HepG2 (cell line): ENCODE measurements around the gene ACAP1. TPM values are rescaled to one million over a fixed set of nuclear protein-coding genes. Genes with fewer than 3 reads are reported as not detected.

Source experiments
- ATAC-seq: fragments of 200-7000 bp; cut with Tn5 transposase; 3 replicates; pipeline ENCODE4 v1.9.1; 2020; ENCODE audit warnings: mild to moderate bottlenecking, moderate library complexity
- BruUV-seq: library from RNA; stranded (reverse); fragments of 400-500 nt; replicated peaks from 2 replicates; lab custom pipeline; 2021; lab: Mats Ljungman, UMichigan
- CTCF ChIA-PET: fragments of 300-600 bp; formaldehyde crosslinking; extraction: SDS; loops from one replicate; lab custom pipeline; 2021; ENCODE audit warnings: low total read pairs, inconsistent platforms, low intra/inter-chr PET ratio; lab: Yijun Ruan, JAX
- POLR2A ChIA-PET: fragments of 350-600 bp; sonication (Branson Sonifier 250); formaldehyde crosslinking; loops from one replicate; lab custom pipeline; 2020; ENCODE audit warnings: antibody characterized with exemption, inconsistent platforms; lab: Yijun Ruan, JAX
- DNase-seq: peaks from one replicate; pipeline ENCODE4 v3.0.0-alpha.2; 2015; ENCODE audit warnings: low spot score
- FAIRE-seq: peaks from 3 replicates; lab custom pipeline; 2011; peaks lifted over from hg19 to GRCh38; lab: Jason Lieb, UNC
- H2AFZ ChIP-seq: one replicate; pipeline ENCODE4 v1.6.1; 2011; ENCODE audit warnings: low read length, inconsistent platforms
- H3K27ac ChIP-seq: fragments of 300-600 bp; 3 replicates; pipeline ENCODE4 v1.8.0; 2011; ENCODE audit warnings: mixed run types, mild to moderate bottlenecking, mixed read lengths, low read length, inconsistent platforms; ENCODE audit not compliant: insufficient read depth; ENCODE audit errors: extremely low read length
- H3K27me3 ChIP-seq, 2 experiments: fragments of 200-600 bp in 1 of 2; 2 replicates in 1 of 2; 3 replicates in 1 of 2; pipeline versions ENCODE4 v1.6.0 to v1.8.0; 2011; ENCODE audit warnings: low read length in 2 of 2, mild to moderate bottlenecking in 2 of 2, moderate library complexity in 2 of 2, inconsistent platforms in 1 of 2; ENCODE audit not compliant: insufficient read depth in 2 of 2, control insufficient read depth in 1 of 2
- H3K36me3 ChIP-seq, 2 experiments: fragments of 200-600 bp in 1 of 2; replicated peaks in 1 of 2; 2 replicates in 1 of 2; 3 replicates in 1 of 2; pipeline versions ENCODE4 v1.5.1 to v1.8.0; 2011; ENCODE audit warnings: low read length in 2 of 2, inconsistent platforms in 1 of 2; ENCODE audit not compliant: insufficient read depth in 2 of 2, control insufficient read depth in 1 of 2
- H3K4me1 ChIP-seq: 2 replicates; pipeline ENCODE4 v1.5.1; 2012; ENCODE audit warnings: low read length, inconsistent platforms; ENCODE audit not compliant: insufficient read depth
- H3K4me2 ChIP-seq: 2 replicates; pipeline ENCODE4 v1.6.0; 2011; ENCODE audit warnings: low read depth, low read length, inconsistent platforms
- H3K4me3 ChIP-seq, 3 experiments: fragments of 200-600 bp in 1 of 3; sonication (generic), shearing (Covaris generic) in 1 of 3; replicated peaks in 1 of 3; 2 replicates each; pipeline ENCODE4 v1.5.1; 2011 to 2016; ENCODE audit warnings: low read length in 3 of 3, inconsistent platforms in 2 of 3, low read depth in 2 of 3, mild to moderate bottlenecking in 2 of 3, control low read depth in 1 of 3, mixed read lengths in 1 of 3; ENCODE audit not compliant: insufficient read depth in 1 of 3
- H3K79me2 ChIP-seq: one replicate; pipeline ENCODE4 v1.6.1; 2011; ENCODE audit warnings: low read length, inconsistent platforms; ENCODE audit not compliant: insufficient read depth
- H3K9ac ChIP-seq: 2 replicates; pipeline ENCODE4 v1.6.0; 2011; ENCODE audit warnings: mild to moderate bottlenecking, low read depth, low read length, inconsistent platforms; ENCODE audit not compliant: insufficient read depth
- H3K9me3 ChIP-seq: 2 replicates; pipeline ENCODE4 v1.5.1; 2012; ENCODE audit warnings: mild to moderate bottlenecking, low read length
- H4K20me1 ChIP-seq: 2 replicates; pipeline ENCODE4 v1.6.0; 2011; ENCODE audit warnings: inconsistent platforms, mild to moderate bottlenecking, low read length, moderate library complexity; ENCODE audit not compliant: insufficient read depth
- CAMTA2 ChIP-seq: sonication (generic); formaldehyde crosslinking; IDR thresholded peaks from 2 replicates; pipeline ENCODE4 v1.4.0; 2020; ENCODE audit warnings: mild to moderate bottlenecking, missing genetic modification reagents, borderline replicate concordance
- FOXO1 ChIP-seq: sonication (generic); formaldehyde crosslinking; IDR thresholded peaks from 2 replicates; pipeline ENCODE4 v1.4.0; 2020; ENCODE audit warnings: missing genetic modification reagents
- KDM3A ChIP-seq: IDR thresholded peaks from 2 replicates; pipeline ENCODE4 v1.6.1; 2018; ENCODE audit warnings: low read depth, missing compliant biosample characterization
- MXD4 ChIP-seq: IDR thresholded peaks from 2 replicates; pipeline ENCODE4 v1.6.1; 2016; ENCODE audit warnings: mild to moderate bottlenecking, missing biosample characterization, missing genetic modification reagents
- NRL ChIP-seq: sonication (generic); formaldehyde crosslinking; IDR thresholded peaks from 2 replicates; pipeline ENCODE4 v1.5.0; 2020; ENCODE audit warnings: missing genetic modification reagents, mild to moderate bottlenecking, moderate library complexity, borderline replicate concordance
- PCBP1 ChIP-seq: fragments of 200-400 bp; formaldehyde crosslinking; IDR thresholded peaks from 2 replicates; pipeline ENCODE4 v1.6.1; 2017; ENCODE audit warnings: mild to moderate bottlenecking, low read depth, low read length, borderline replicate concordance
- PCBP2 ChIP-seq: fragments of 200-400 bp; formaldehyde crosslinking; optimal IDR thresholded peaks from 2 replicates; pipeline ENCODE3; 2018; ENCODE audit warnings: low read length, low read depth; ENCODE audit not compliant: poor library complexity, severe bottlenecking
- YY1 ChIP-seq: IDR thresholded peaks from 2 replicates; pipeline ENCODE4 v1.6.1; 2011; ENCODE audit warnings: low read length, low read depth, moderate library complexity, mild to moderate bottlenecking; ENCODE audit not compliant: insufficient read depth, insufficient replicate concordance
- ZKSCAN1 ChIP-seq: fragments of 150-350 bp; IDR thresholded peaks from 2 replicates; pipeline ENCODE4 v1.6.1; 2014; ENCODE audit warnings: low read length
- ZNF17 ChIP-seq: sonication (generic); formaldehyde crosslinking; IDR thresholded peaks from 2 replicates; pipeline ENCODE4 v1.5.0; 2020; ENCODE audit warnings: mild to moderate bottlenecking, missing genetic modification reagents
- ZNF205 ChIP-seq: IDR thresholded peaks from 2 replicates; pipeline ENCODE4 v1.6.1; 2018; ENCODE audit warnings: missing biosample characterization, missing genetic modification reagents
- ZNF557 ChIP-seq: sonication (generic); formaldehyde crosslinking; IDR thresholded peaks from 2 replicates; pipeline ENCODE4 v1.4.0; 2020; ENCODE audit warnings: missing genetic modification reagents
- ZSCAN22 ChIP-seq: sonication (generic); formaldehyde crosslinking; IDR thresholded peaks from 2 replicates; pipeline ENCODE4 v1.4.0; 2020; ENCODE audit warnings: mild to moderate bottlenecking, missing genetic modification reagents
- WGBS: methylation state at CpG from one replicate; pipeline ENCODE4 v1.1.6; 2017; ENCODE audit warnings: low lambda C conversion rate; 5-methylcytosine and 5-hydroxymethylcytosine counted together
- in situ Hi-C: cut with HindIII; loops from 2 replicates; pipeline ENCODE4 v1.10.0; 2017; ENCODE audit warnings: low pct_unique_long_range_greater_than_20kb; ENCODE audit not compliant: extremely low pct_ligation_motif_present
- intact Hi-C: fragments of 100-400 bp; cut with micrococcal nuclease; formaldehyde crosslinking; loops from one replicate; pipeline ENCODE4 v1.10.0; 2022; ENCODE audit not compliant: unreplicated experiment
- polyA plus RNA-seq, 8 experiments: library from polyadenylated mRNA; depleted of rRNA in 3 of 8; stranded (reverse) in 7 of 8; unstranded in 1 of 8; fragments of >200 nt; fragmentation: Illumina TruSeq in 4 of 8; extraction: Trizol in 4 of 8; gene quantifications; 2 replicates each; pipeline versions ENCODE4 v1.2.1 to v1.2.3, GENCODE V29; 2011 to 2016; ENCODE audit warnings: low read depth in 4 of 8, missing spikeins in 1 of 8, mixed read lengths in 1 of 8; ENCODE audit not compliant: insufficient read depth in 1 of 8
- total RNA-seq, 5 experiments: library from RNA; depleted of rRNA; stranded (reverse); fragments of >200 nt; fragmentation: Illumina TruSeq; extraction: Trizol; gene quantifications; 2 replicates each; pipeline ENCODE4 v1.2.3, GENCODE V29; 2016; ENCODE audit warnings: low read depth in 1 of 5
- TF ChIP-seq, protein P1 (sequence below): sonication (generic); formaldehyde crosslinking; IDR thresholded peaks from 2 replicates; pipeline ENCODE4 v1.8.0; 2023; ENCODE audit warnings: mild to moderate bottlenecking, missing genetic modification reagents
- TF ChIP-seq, protein P2 (sequence below): IDR thresholded peaks from 2 replicates; pipeline ENCODE4 v1.6.1; 2018; ENCODE audit warnings: missing genetic modification reagents

Gene ACAP1
- total and polyA plus RNA-seq, 2 of the 13 experiments (the other 11 are each of a cell fraction or from before 2014, with no cell fraction given): 1.3 to 2.5 TPM

DNA sequence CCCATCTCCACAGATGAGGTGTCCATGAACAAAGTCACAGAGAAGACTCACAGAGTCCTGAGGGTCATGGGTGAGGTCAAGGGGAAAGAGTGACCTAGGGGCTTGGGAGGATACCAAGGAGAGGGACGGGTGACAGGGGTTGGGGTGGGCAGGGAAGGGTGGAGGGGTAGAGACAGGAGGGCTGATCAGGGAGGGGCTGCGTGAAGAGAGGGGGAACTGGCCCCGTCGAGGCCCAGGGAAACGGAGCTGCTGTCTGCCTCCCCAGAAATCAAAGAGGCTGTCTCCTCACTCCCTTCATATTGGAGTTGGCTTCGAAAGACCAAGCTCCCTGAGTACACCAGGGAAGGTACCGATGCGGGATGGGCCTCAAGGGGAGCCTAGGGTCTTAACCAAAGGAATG is 19.2 kb downstream of the ACAP1 start:
- no TSS peak for BruUV-seq
- no peak overlapping the region for H3K4me2 ChIP-seq
- H3K27ac ChIP-seq: no peak overlapping the region
- DNase-seq (no peak), ATAC-seq (no peak), FAIRE-seq (no peak)
- no peaks in the 10 kb centered on the region for H4K20me1 ChIP-seq
- TF ChIP-seq, protein P1, sequence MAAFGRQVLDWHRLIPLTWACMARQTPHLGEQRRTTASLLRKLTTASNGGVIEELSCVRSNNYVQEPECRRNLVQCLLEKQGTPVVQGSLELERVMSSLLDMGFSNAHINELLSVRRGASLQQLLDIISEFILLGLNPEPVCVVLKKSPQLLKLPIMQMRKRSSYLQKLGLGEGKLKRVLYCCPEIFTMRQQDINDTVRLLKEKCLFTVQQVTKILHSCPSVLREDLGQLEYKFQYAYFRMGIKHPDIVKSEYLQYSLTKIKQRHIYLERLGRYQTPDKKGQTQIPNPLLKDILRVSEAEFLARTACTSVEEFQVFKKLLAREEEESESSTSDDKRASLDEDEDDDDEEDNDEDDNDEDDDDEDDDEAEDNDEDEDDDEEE: 0 out of 2 replicates have a peak, but pooled peaks have one; percentile 21
- TF ChIP-seq ZSCAN22 (CRISPR knock-in tag): no peak
- no peak for TF ChIP-seq ZNF17 (CRISPR knock-in tag)
- peak; percentile 79 for TF ChIP-seq PCBP2
- TF ChIP-seq PCBP1: peak; percentile 14; the same call in 1 of the 2 replicates
- peaks cover 0 to 11% of the 10 kb centered on the region in 2 experiments; a peak in 2 of 5 replicates for H3K27me3 ChIP-seq
- peaks cover 26% of the 10 kb centered on the region for H3K4me1 ChIP-seq
- in situ Hi-C loops: loop anchor here (5.0 kb wide), 1 partner anchor 82 kb away; the partner anchor contains the start of genes FGF11 and TMEM102
- intact Hi-C loops: loop anchor here (5.0 to 10.0 kb wide), 4 partner anchors 47 to 209 kb away; partner anchors contain the start of genes POLR2A, SENP3, SLC35G6 and TMEM256
- H3K4me3 ChIP-seq: no peak overlapping the region
- no peaks in the 10 kb centered on the region for H3K9me3 ChIP-seq
- WGBS: 59% methylated on average over 8 of the region's 8 CpGs
- H3K9ac ChIP-seq: no peak overlapping the region
- ChIA-PET CTCF (interaction anchor here (0.9 to 2.0 kb wide), 3 partner anchors 44 to 204 kb away, joined by 3 to 11 read pairs (median 5); no protein-coding TSS in a partner anchor), POLR2A (interaction anchor here (1.0 to 7.0 kb wide), 6 partner anchors 26 to 229 kb away, joined by 3 to 44 read pairs (median 4); partner anchors contain the start of genes CHRNB1, MPDU1, NEURL4 and POLR2A)
- no peak overlapping the region for H2AFZ ChIP-seq
- no peaks in the 10 kb centered on the region for H3K79me2 ChIP-seq
- H3K36me3 ChIP-seq: no peaks in the 10 kb centered on the region

DNA sequence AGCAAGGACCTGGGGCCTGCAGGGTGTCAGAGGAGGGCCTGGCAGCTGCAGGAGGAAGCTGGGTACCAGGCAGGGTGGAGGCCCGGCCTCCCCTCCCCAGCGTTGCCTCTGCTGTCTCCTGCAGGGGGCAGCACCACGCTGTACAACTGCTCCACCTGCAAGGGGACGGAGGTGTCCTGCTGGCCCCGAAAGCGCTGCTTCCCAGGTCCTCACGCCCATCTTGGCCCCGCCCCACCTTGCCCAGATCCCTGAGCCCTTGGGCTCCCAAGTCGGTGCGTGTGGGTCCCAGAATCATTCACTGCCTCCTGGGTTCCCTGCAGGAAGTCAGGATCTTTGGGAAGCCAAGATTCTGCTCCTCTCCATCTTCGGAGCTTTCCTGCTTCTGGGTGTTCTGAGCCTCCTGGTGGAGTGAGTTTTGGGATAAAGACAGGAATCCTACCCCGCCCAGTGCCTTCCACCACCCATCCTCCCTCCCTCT is 19.8 kb downstream of the ACAP1 start:
- no peak overlapping the region; the same call in 1 of the 2 replicates for H3K4me2 ChIP-seq
- 13% methylated on average over 7 of the region's 12 CpGs for WGBS
- H3K36me3 ChIP-seq: no peaks in the 10 kb centered on the region
- peak; percentile 71 for FAIRE-seq
- H3K27me3 ChIP-seq: peaks cover 0 to 11% of the 10 kb centered on the region in 2 experiments; a peak in 2 of 5 replicates
- no peak overlapping the region for H3K4me3 ChIP-seq
- intact Hi-C loops (loop anchor here (5.0 to 10.0 kb wide), 4 partner anchors 46 to 209 kb away; partner anchors contain the start of genes POLR2A, SENP3, SLC35G6 and TMEM256), in situ Hi-C loops (loop anchor here (5.0 kb wide), 1 partner anchor 81 kb away; the partner anchor contains the start of genes FGF11 and TMEM102)
- peaks cover 26% of the 10 kb centered on the region for H3K4me1 ChIP-seq
- peak; percentile 51 for ATAC-seq
- H3K79me2 ChIP-seq: no peaks in the 10 kb centered on the region
- BruUV-seq: no TSS peak
- no peak overlapping the region for H3K27ac ChIP-seq
- no peak for DNase-seq
- no peak overlapping the region for H2AFZ ChIP-seq
- CTCF ChIA-PET: interaction anchor here (0.7 to 2.0 kb wide), 4 partner anchors 44 to 204 kb away, joined by 3 to 11 read pairs (median 4); partner anchors contain the start of gene CHRNB1
- H4K20me1 ChIP-seq: no peaks in the 10 kb centered on the region
- H3K9me3 ChIP-seq: no peaks in the 10 kb centered on the region
- POLR2A ChIA-PET: interaction anchor here (0.9 to 7.0 kb wide), 7 partner anchors 27 to 228 kb away, joined by 3 to 44 read pairs (median 4); partner anchors contain the start of genes CHRNB1, MPDU1, NEURL4 and POLR2A
- no peak overlapping the region for H3K9ac ChIP-seq
- peak; percentile 77; the same call in 1 of the 2 replicates for TF ChIP-seq PCBP1
- TF ChIP-seq ZNF557 (CRISPR knock-in tag): no peak
- peak; percentile 78; the same call in 1 of the 2 replicates for TF ChIP-seq ZNF205
- 0 out of 2 replicates have a peak, but pooled peaks have one; percentile 41 for TF ChIP-seq KDM3A (CRISPR knock-in tag)
- no peak for TF ChIP-seq CAMTA2 (CRISPR knock-in tag)
- TF ChIP-seq, protein P2, sequence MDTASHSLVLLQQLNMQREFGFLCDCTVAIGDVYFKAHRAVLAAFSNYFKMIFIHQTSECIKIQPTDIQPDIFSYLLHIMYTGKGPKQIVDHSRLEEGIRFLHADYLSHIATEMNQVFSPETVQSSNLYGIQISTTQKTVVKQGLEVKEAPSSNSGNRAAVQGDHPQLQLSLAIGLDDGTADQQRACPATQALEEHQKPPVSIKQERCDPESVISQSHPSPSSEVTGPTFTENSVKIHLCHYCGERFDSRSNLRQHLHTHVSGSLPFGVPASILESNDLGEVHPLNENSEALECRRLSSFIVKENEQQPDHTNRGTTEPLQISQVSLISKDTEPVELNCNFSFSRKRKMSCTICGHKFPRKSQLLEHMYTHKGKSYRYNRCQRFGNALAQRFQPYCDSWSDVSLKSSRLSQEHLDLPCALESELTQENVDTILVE (CRISPR knock-in tag): peak; percentile 50; the same call in 1 of the 2 replicates
- TF ChIP-seq FOXO1 (CRISPR knock-in tag): peak; percentile 45; the same call in 1 of the 2 replicates
- TF ChIP-seq ZKSCAN1: no peak
- TF ChIP-seq MXD4 (CRISPR knock-in tag): 0 out of 2 replicates have a peak, but pooled peaks have one; percentile 38
- peak; percentile 60 for TF ChIP-seq YY1
- 0 out of 2 replicates have a peak, but pooled peaks have one; percentile 16 for TF ChIP-seq NRL
